Stimulated activated CD8-positive, alpha-beta memory T cell treated with anti-CD3 and anti-CD28 coated beads, Interleukin-15, amount 100 ng/mL, for 1 hour (primary cell): ENCODE measurements around the gene KRTAP4-16.
"Not testable (repeated sequence)": the region's sequence is repeated elsewhere in the genome, so short reads cannot be mapped to it uniquely, and the experiment has no call there.

ENCODE experiments used
- DNase-seq: peaks from one replicate; pipeline ENCODE4 v3.0.0-alpha.2; 2020; ENCODE audit warnings: low read depth

KRTAP4-16 gene

DNA sequence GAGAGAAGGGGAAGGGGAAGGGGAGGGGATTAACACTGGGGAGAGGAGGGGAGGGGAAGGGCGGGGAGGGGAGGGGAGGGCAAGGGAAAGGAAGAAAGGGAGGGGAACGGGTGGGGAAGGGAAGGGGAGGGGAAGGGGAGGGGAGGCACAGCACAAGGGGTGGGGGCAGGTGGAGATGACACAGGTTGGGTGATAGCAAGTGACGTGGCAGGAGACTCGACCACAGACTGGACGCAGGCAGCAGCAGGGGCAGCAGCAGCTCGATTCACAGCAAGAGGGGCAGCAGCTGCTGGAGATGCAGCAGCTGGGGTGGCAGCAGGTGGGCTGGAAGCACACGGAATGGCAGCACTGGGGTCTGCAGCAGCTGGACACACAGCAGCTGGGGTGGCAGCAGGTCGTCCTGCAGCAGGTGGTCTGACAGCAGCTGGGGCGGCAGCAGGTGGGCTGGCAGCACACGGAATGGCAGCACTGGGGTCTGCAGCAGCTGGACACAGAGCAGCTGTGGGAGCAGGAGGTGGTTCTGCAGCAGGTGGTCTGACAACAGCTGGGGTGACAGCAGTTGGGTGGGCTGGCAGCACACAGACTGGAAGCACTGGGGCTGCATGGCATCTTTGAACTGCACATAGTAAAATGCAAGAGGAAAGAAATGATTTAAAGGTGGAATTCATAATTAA, at the start of gene KRTAP4-16:
TSS of gene KRTAP4-16 (minus strand) at position 624 of the 674 bp plus-strand sequence. CDS start at position 624, 0 bp downstream.
- DNase-seq: no peak

- DNase-seq: no peak
Observed at GRCh38 chr17:41151525-41151924, 49.5 kb upstream of the KRTAP4-16 start.

GRCh38 chr17:41150026-41150425, 48.0 kb upstream of the KRTAP4-16 start:
- no peak for DNase-seq

- no peak for DNase-seq
Observed at GRCh38 chr17:41149652-41149985, 47.6 kb upstream of the KRTAP4-16 start, which contains the start of gene KRTAP4-5. Gene KRTAP4-5, minus strand, starts transcription at chr17:41149825. Its CDS starts 58 bp downstream, at chr17:41149767.

DNA sequence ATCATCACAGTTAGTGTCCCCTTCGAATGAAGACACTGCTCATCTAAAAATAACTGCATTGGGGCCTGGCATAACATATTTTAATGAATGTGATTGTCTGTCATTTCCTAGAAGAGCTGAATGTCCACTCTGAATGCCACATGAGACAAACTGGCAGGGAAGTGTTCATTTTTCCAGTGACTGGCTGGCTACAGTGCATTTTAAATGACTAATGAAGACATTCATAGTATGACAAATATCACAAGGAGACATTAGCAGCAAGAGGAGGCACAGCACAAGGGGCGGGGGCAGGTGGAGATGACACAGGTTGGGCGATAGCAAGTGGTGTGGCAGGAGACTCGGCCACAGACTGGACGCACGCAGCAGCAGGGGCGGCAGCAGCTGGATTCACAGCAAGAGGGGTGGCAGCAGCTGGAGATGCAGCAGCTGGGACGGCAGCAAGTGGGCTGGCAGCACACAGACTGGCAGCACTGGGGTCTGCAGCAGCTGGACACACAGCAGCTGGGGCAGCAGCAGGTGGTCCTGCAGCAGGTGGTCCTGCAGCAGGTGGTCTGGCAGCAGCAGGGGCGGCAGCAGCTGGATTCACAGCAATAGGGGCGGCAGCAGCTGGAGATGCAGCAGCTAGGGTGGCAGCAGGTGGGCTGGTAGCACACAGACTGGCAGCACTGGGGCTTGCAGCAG, 47.1 kb upstream of the KRTAP4-16 start:
- not testable (repeated sequence) for DNase-seq

GRCh38 chr17:41147531-41148204, 45.7 kb upstream of the KRTAP4-16 start:
- no peak for DNase-seq

DNA sequence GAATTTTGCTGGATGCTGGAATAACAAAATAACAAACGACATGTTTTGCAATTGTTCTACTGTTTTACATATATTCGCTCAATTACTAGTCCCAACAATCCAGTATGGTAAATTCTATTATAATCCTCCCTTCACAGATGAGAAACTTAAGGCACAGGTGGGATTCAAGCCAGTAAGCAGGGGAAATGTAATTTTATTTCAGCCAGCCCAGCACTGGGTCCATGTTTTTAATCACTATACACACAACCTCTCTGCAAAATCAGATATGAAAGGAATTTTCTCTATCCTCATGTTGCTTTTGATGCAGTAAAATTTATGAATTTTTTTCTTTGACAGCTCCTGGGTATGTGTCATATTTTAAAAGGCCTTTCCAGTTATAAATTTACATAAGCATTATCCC, 43.3 kb upstream of the KRTAP4-16 start:
- DNase-seq: no peak

- no peak for DNase-seq
Observed at GRCh38 chr17:41144846-41145245, 42.8 kb upstream of the KRTAP4-16 start.

- no peak for DNase-seq
Observed at GRCh38 chr17:41141361-41141760, 39.4 kb upstream of the KRTAP4-16 start.

DNA sequence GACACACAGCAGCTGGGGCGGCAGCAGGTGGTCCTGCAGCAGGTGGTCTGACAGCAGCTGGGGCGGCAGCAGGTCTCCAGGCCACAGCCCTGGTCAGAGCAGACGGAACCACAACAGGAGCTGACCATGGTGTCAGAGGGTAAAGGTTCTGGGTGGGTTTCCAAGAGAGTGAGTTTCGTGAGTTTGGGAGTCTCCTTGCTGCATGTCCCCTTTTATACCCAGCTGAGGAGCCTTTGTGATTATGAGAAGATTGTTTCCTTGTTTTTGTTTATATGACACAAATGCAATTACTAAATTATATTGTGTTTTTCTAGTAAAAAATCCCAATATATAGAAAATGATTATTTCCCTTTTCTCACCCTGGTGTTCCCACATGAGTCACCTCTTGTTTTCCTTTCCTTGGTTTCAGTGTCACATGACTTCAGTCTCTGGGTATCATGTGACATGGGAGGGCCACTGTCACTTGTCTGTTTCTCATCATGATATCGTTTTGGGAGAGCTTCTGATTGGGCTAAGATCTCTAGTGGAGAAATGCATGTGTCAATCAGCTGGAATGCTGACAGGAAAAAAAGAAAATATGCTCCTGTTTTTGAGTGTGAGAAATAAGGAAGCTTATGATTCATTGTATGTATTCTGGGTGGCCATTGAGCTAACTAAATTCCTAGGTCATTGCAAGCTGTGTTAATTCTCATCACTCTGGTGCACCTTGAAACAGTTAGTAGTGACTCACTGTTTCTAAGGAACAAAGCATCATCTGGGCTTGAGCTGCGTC, 38.5 kb upstream of the KRTAP4-16 start, which contains the start of gene KRTAP4-6:
TSS of gene KRTAP4-6 (minus strand) at position 185 of the 772 bp plus-strand sequence. CDS start at position 128, 57 bp downstream.
- DNase-seq: no peak

DNA sequence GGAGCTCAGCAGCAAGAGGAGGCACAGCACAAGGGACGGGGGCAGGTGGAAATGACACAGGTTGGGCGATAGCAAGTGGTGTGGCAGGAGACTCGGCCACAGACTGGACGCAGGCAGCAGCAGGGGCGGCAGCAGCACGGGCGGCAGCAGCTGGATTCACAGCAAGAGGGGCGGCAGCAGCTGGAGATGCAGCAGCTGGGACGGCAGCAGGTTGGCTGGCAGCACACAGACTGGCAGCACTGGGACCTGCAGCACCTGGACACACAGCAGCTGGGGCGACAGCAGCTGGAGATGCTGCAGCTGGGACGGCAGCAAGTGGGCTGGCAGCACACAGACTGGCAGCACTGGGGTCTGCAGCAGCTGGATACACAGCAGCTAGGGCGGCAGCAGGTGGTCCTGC, 37.9 kb upstream of the KRTAP4-16 start:
- DNase-seq: not testable (repeated sequence)

DNA sequence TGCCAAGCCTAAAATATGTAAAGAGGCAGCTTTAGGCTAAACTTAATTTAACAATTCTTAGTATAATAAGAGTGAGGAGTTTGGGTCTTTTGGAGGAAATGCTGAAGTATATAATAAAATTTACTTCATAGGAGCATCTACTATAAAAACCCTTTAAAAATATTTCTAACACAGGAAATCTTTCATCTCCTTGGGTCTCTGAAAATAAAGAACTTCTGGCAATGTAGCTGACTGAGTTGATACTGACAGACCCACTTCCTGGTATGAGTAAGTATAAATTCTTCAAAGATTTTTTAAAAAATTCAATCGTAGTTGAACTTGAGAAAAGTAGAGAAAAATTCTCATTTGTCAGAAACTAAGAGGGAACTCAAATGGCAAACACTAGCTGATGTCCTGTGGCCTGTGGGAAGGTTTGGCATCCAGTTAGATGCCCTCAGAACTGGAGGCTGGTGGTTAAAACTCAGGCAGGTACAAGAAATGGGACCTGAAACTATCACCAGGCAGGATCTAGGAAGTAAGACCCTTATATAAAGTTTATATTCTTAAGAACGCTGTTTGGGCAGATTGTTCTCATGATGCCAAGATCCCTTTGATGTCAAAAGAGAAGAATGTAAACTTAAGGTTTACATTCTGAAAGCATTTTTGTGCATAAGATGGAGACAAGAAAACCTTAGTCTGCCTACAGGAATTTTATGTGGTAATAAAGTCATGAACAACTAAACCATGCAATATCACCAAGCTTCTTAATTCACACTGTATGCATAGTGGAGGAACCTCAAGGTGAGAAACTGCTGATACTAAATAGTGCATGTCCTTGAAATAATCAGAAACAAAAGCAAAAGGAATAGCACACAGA, 32.1 kb upstream of the KRTAP4-16 start:
- DNase-seq: no peak

- DNase-seq: no peak
Observed at GRCh38 chr17:41131979-41132378, 30.0 kb upstream of the KRTAP4-16 start.

- no peak for DNase-seq
Observed at GRCh38 chr17:41127371-41127770, 25.4 kb upstream of the KRTAP4-16 start.

- no peak for DNase-seq
Observed at GRCh38 chr17:41126412-41126811, 24.4 kb upstream of the KRTAP4-16 start.

GRCh38 chr17:41125064-41125463, 23.1 kb upstream of the KRTAP4-16 start:
- DNase-seq: no peak

GRCh38 chr17:41123991-41124371, 22.0 kb upstream of the KRTAP4-16 start, which contains the start of gene KRTAP4-12:
Gene KRTAP4-12, minus strand, starts transcription at chr17:41124182. Its CDS starts 60 bp downstream, at chr17:41124122.
- not testable (repeated sequence) for DNase-seq

DNA sequence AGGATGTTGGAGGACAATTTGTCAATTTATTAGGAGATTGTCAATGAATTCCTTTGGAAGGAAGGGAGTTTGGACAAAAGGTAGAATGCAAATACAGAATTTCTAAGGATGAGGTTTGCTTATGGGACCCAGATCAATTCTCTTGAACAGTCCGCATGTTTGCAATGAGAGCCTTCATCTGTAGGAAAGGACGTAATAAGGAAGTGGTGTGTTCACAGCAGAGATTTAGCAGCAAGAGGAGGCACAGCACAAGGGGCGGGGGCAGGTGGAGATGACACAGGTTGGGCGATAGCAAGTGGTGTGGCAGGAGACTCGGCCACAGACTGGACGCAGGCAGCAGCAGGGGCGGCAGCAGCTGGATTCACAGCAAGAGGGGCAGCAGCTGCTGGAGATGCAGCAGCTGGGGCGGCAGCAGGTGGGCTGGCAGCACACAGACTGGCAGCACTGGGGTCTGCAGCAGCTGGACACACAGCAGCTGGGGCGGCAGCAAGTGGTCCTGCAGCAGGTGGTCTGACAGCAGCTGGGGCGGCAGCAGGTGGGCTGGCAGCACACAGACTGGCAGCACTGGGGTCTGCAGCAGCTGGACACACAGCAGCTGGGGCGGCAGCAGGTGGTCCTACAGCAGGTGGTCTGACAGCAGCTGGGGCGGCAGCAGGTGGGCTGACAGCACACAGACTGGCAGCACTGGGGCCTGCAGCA, 21.4 kb upstream of the KRTAP4-16 start:
- DNase-seq: not testable (repeated sequence)

- DNase-seq: no peak
Observed at GRCh38 chr17:41121742-41122141, 19.7 kb upstream of the KRTAP4-16 start.
